KMS-11 (cell line): Measurements from ENCODE around the gene MIB2.
"Not testable (repeated sequence)": the region's sequence is repeated elsewhere in the genome, so short reads cannot be mapped to it uniquely, and the experiment has no call there.

ENCODE experiments used
- H2AFZ ChIP-seq: fragments of 200-600 bp; sonication (generic); 2 replicates; pipeline ENCODE4 v1.6.1; 2016; ENCODE audit warnings: antibody characterized with exemption, mixed run types, low read depth
- H3K27ac ChIP-seq: fragments of 200-600 bp; sonication (generic); 2 replicates; pipeline ENCODE4 v1.6.1; 2016; ENCODE audit warnings: mild to moderate bottlenecking, mixed run types
- H3K27me3 ChIP-seq: fragments of 200-600 bp; sonication (generic); 2 replicates; pipeline ENCODE4 v1.6.1; 2017; ENCODE audit warnings: mild to moderate bottlenecking, low read depth, mixed run types, moderate library complexity; ENCODE audit not compliant: insufficient read depth
- H3K36me3 ChIP-seq: fragments of 200-600 bp; sonication (generic); 2 replicates; pipeline ENCODE4 v1.6.1; 2017; ENCODE audit warnings: mild to moderate bottlenecking, mixed run types; ENCODE audit not compliant: insufficient read depth
- H3K4me1 ChIP-seq: fragments of 200-600 bp; sonication (generic); 2 replicates; pipeline ENCODE4 v1.6.1; 2016; ENCODE audit warnings: mild to moderate bottlenecking, low read depth, mixed run types; ENCODE audit not compliant: poor library complexity, severe bottlenecking
- H3K4me2 ChIP-seq: fragments of 200-600 bp; sonication (generic); 2 replicates; pipeline ENCODE4 v1.7.0; 2016; ENCODE audit warnings: mild to moderate bottlenecking, mixed run types
- H3K4me3 ChIP-seq: fragments of 200-600 bp; sonication (generic); IDR thresholded peaks from 2 replicates; pipeline ENCODE4 v1.6.1; 2017; ENCODE audit warnings: low read depth, low read length, mixed read lengths; ENCODE audit not compliant: insufficient read depth
- H3K79me2 ChIP-seq: fragments of 200-600 bp; sonication (generic); 2 replicates; pipeline ENCODE4 v1.6.1; 2016; ENCODE audit warnings: low read depth, mixed run types; ENCODE audit not compliant: insufficient read depth
- H3K9ac ChIP-seq: fragments of 200-600 bp; sonication (generic); 2 replicates; pipeline ENCODE4 v1.6.1; 2016; ENCODE audit warnings: mild to moderate bottlenecking, mixed run types
- H4K20me1 ChIP-seq: fragments of 200-600 bp; sonication (generic); 2 replicates; pipeline ENCODE4 v1.6.1; 2016; ENCODE audit warnings: mild to moderate bottlenecking, mixed run types; ENCODE audit not compliant: insufficient read depth

MIB2 gene

GRCh38 chr1:1636621-1637478 lies 21.6 kb downstream of the MIB2 start:
- not testable (repeated sequence) for H3K36me3 ChIP-seq

GRCh38 chr1:1637479-1637875 lies 22.2 kb downstream of the MIB2 start:
- H2AFZ ChIP-seq, H4K20me1 ChIP-seq, H3K4me2 ChIP-seq, H3K36me3 ChIP-seq, H3K79me2 ChIP-seq, H3K27ac ChIP-seq, H3K27me3 ChIP-seq, H3K9ac ChIP-seq, H3K4me1 ChIP-seq, H3K4me3 ChIP-seq: not testable (repeated sequence)

More at GRCh38 chr1:1636621-1637478, 21.6 kb downstream of the MIB2 start:
- not testable (repeated sequence) for H4K20me1 ChIP-seq, H3K4me1 ChIP-seq, H3K27me3 ChIP-seq, H3K4me2 ChIP-seq, H2AFZ ChIP-seq, H3K79me2 ChIP-seq, H3K4me3 ChIP-seq, H3K27ac ChIP-seq, H3K9ac ChIP-seq

DNA sequence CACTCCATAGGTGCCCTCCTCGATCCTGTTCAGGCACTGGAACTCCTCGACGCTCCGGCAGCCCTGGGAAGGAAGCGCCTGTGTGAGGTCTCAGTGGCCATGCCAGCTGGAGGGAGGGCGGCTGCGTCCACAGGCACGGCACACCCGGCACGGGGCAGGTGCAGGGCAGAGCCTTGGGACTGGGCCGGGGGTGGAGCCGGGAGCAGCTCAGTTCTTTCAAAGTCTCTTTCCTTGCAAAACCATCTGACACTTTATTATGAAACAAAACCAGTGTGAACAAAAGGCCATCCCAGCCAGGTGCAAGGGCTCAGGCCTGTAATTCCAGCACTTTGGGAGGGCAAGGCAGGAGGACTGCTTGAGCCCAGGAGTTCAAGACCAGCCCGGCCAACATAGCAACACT lies 23.2 kb downstream of the MIB2 start:
- H4K20me1 ChIP-seq, H2AFZ ChIP-seq, H3K4me3 ChIP-seq, H3K4me1 ChIP-seq, H3K4me2 ChIP-seq, H3K36me3 ChIP-seq, H3K9ac ChIP-seq, H3K27ac ChIP-seq, H3K79me2 ChIP-seq, H3K27me3 ChIP-seq: not testable (repeated sequence)

DNA sequence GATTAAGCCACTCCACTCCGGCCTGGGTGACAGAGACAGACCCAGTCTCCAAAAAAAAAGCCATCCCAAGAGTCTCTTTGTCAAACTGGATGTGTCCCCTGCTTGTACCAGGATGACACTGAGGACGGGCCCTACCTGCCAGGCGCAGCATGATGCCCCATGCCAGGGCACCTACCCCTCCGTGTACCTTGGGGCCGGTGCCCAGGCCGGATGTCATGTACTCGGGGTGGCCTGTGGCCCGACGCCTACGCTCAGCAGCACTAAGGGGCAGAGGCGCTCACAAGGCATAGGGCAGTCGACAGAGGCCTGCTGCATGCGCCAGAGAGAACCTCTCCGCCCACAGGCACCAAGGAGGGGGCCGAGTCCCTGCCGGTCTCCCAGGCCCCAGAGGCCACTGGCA lies 24.1 kb downstream of the MIB2 start:
- H2AFZ ChIP-seq, H3K27me3 ChIP-seq, H3K4me2 ChIP-seq, H3K4me1 ChIP-seq, H3K4me3 ChIP-seq, H3K9ac ChIP-seq, H3K79me2 ChIP-seq, H4K20me1 ChIP-seq, H3K27ac ChIP-seq, H3K36me3 ChIP-seq: not testable (repeated sequence)

GRCh38 chr1:1640081-1640480 lies 24.8 kb downstream of the MIB2 start:
- H4K20me1 ChIP-seq, H3K79me2 ChIP-seq, H3K27ac ChIP-seq, H3K4me1 ChIP-seq, H2AFZ ChIP-seq, H3K36me3 ChIP-seq, H3K4me2 ChIP-seq, H3K4me3 ChIP-seq, H3K9ac ChIP-seq, H3K27me3 ChIP-seq: not testable (repeated sequence)

- H3K9ac ChIP-seq, H3K79me2 ChIP-seq, H4K20me1 ChIP-seq, H3K4me2 ChIP-seq, H3K27me3 ChIP-seq, H3K36me3 ChIP-seq, H3K27ac ChIP-seq, H3K4me1 ChIP-seq, H3K4me3 ChIP-seq, H2AFZ ChIP-seq: not testable (repeated sequence)
Measured at GRCh38 chr1:1640711-1641461, 25.6 kb downstream of the MIB2 start.

GRCh38 chr1:1646326-1646725 lies 31.0 kb downstream of the MIB2 start:
- H3K4me1 ChIP-seq, H3K27ac ChIP-seq, H3K27me3 ChIP-seq, H3K9ac ChIP-seq, H3K4me3 ChIP-seq, H3K4me2 ChIP-seq, H3K79me2 ChIP-seq, H2AFZ ChIP-seq, H4K20me1 ChIP-seq: not testable (repeated sequence)
- peaks cover 12% of the 10 kb centered on the region; the same call in 1 of the 2 replicates for H3K36me3 ChIP-seq

DNA sequence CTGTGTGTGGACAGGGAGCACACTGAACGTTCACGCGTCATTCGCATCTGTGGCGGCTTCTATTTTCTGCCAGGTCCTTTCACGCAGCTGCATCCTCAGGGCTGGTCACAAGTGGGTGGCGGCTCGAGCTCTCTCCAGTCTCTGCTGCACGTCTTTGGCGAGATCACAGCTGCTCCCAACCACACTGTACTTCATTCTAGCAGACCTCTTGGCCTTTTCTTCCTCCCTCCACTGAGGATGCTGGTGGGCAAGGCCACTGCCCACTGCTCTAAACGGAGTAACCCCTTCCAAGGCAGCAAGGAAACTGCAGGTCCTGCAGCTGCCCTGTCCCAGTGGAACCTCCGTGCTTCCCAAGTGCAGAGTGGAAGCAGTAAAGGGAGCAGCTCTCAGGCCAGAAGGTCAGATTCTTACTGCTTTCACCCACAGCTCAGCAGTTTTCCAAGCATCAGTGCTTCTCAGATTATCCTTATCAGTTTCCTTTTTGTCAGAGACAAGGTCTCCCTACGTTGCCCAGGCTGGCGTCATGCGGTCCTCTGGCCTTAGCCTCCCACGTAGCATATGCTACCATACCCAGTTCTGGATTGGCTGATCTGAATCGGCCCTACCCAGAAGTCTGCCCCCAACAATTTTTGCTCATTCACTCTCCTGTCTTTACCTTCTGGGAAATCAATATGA lies 32.4 kb downstream of the MIB2 start:
- H3K27ac ChIP-seq, H3K9ac ChIP-seq, H4K20me1 ChIP-seq, H2AFZ ChIP-seq, H3K79me2 ChIP-seq, H3K4me3 ChIP-seq, H3K4me1 ChIP-seq, H3K4me2 ChIP-seq, H3K27me3 ChIP-seq: not testable (repeated sequence)
- H3K36me3 ChIP-seq = peaks cover 12% of the 10 kb centered on the region; the same call in 1 of the 2 replicates

GRCh38 chr1:1648265-1648664 lies 33.0 kb downstream of the MIB2 start:
- not testable (repeated sequence) for H3K79me2 ChIP-seq, H3K9ac ChIP-seq
- peaks cover 12% of the 10 kb centered on the region; the same call in 1 of the 2 replicates for H3K36me3 ChIP-seq

More at GRCh38 chr1:1648265-1648664, 33.0 kb downstream of the MIB2 start:
- not testable (repeated sequence) for H2AFZ ChIP-seq, H3K4me3 ChIP-seq, H3K4me2 ChIP-seq, H4K20me1 ChIP-seq, H3K27me3 ChIP-seq, H3K27ac ChIP-seq, H3K4me1 ChIP-seq
